ENCODE measurements around the gene LRRC3B. TPM values are rescaled to one million over a fixed set of nuclear protein-coding genes. Genes with fewer than 3 reads are reported as not detected.

LRRC3B gene
- total RNA-seq, 4 donors from 2014 or later, result 0.14 to 0.16 TPM; not detected in 2

- DNase-seq, result no peak
- Histone ChIP-seq H3K27me3 (peaks cover 45% of the 10 kb centered on the region), H3K27ac (no peak overlapping the region), H3K4me3 (no peak overlapping the region), H3K4me1 (peaks cover 0 to 7% (median 0%) of the 10 kb centered on the region in 4 donors), H3K36me3 (no peaks in the 10 kb centered on the region), H3K9me3 (no peaks in the 10 kb centered on the region)
- in situ Hi-C loops (cut with MboI; ENCODE audit: low pct_ligation_motif_present in 1 of 4, low pct_unique_long_range_greater_than_20kb in 1 of 4, low sequenced_read_pairs in 3 of 4), result no loop called here
- intact Hi-C loops (cut with DNase I; ENCODE audit: low total_unique reads), result no loop called here
- TF ChIP-seq POLR2A (IDR thresholded peaks at IDR 0.05) (no peak), POLR2AphosphoS5 (IDR thresholded peaks at IDR 0.05) (no peak), CTCF (IDR thresholded peaks at IDR 0.05) (no peak), EP300 (IDR thresholded peaks at IDR 0.05; ENCODE audit: low read depth) (no peak)
Measured at GRCh38 chr3:26621176-26621575, 1.4 kb upstream of the LRRC3B start.

GRCh38 chr3:26621906-26622620 is 509 bp upstream of the LRRC3B start:
- no peaks in the 10 kb centered on the region for H3K36me3 ChIP-seq
- H3K27me3 ChIP-seq, result peaks cover 45% of the 10 kb centered on the region
- no peak overlapping the region for H3K27ac ChIP-seq
- intact Hi-C loops (cut with DNase I; ENCODE audit: low total_unique reads) (no loop called here), in situ Hi-C loops (cut with MboI; ENCODE audit: low pct_ligation_motif_present in 1 of 4, low pct_unique_long_range_greater_than_20kb in 1 of 4, low sequenced_read_pairs in 3 of 4) (no loop called here)
- WGBS, 2 donors (ENCODE audit: low coverage in 1 of 2), result 37 to 39% methylated on average over 16 to 25 of the region's 25 CpGs
- peak overlapping the region in 3 of 4 donors; percentile 22 to 46 (median 26) for H3K4me3 ChIP-seq
- no peaks in the 10 kb centered on the region for H3K9me3 ChIP-seq
- H3K4me1 ChIP-seq, result peaks cover 0 to 7% (median 0%) of the 10 kb centered on the region in 4 donors
- DNase-seq, result no peak
- no peak for TF ChIP-seq EP300 (IDR thresholded peaks at IDR 0.05; ENCODE audit: low read depth)
- no peak for TF ChIP-seq POLR2A (IDR thresholded peaks at IDR 0.05)
- TF ChIP-seq POLR2AphosphoS5 (IDR thresholded peaks at IDR 0.05), result no peak
- TF ChIP-seq CTCF (IDR thresholded peaks at IDR 0.05), result no peak

GRCh38 chr3:26623419-26624208 is 1.0 kb downstream of the LRRC3B start:
- no peak for DNase-seq
- Histone ChIP-seq H3K4me3 (peak overlapping the region in 2 of 4 donors; percentile 26 to 46), H3K27ac (no peak overlapping the region), H3K9me3 (no peaks in the 10 kb centered on the region), H3K27me3 (peaks cover 45% of the 10 kb centered on the region), H3K4me1 (peaks cover 0 to 7% (median 0%) of the 10 kb centered on the region in 4 donors), H3K36me3 (no peaks in the 10 kb centered on the region)
- in situ Hi-C loops (cut with MboI; ENCODE audit: low pct_ligation_motif_present in 1 of 4, low pct_unique_long_range_greater_than_20kb in 1 of 4, low sequenced_read_pairs in 3 of 4), result no loop called here
- WGBS, 2 donors (ENCODE audit: low coverage in 1 of 2), result 0 to 10% methylated on average over 3 to 33 of the region's 33 CpGs
- intact Hi-C loops (cut with DNase I; ENCODE audit: low total_unique reads), result loop anchor here (1.0 kb wide), 1 partner anchor 25 kb away; no protein-coding TSS in a partner anchor
- TF ChIP-seq CTCF (IDR thresholded peaks at IDR 0.05) (no peak), POLR2A (IDR thresholded peaks at IDR 0.05) (no peak), POLR2AphosphoS5 (IDR thresholded peaks at IDR 0.05) (no peak), EP300 (IDR thresholded peaks at IDR 0.05; ENCODE audit: low read depth) (no peak)

- peaks cover 0 to 7% (median 0%) of the 10 kb centered on the region in 4 donors for H3K4me1 ChIP-seq
- no peak for DNase-seq
- H3K27me3 ChIP-seq, result peaks cover 45% of the 10 kb centered on the region
- TF ChIP-seq POLR2A (IDR thresholded peaks at IDR 0.05) (no peak), EP300 (IDR thresholded peaks at IDR 0.05; ENCODE audit: low read depth) (no peak), POLR2AphosphoS5 (IDR thresholded peaks at IDR 0.05) (no peak), CTCF (IDR thresholded peaks at IDR 0.05) (no peak)
- intact Hi-C loops (cut with DNase I; ENCODE audit: low total_unique reads), result loop anchor here (1.0 kb wide), 1 partner anchor 24 kb away; no protein-coding TSS in a partner anchor
- no peak overlapping the region for H3K27ac ChIP-seq
- H3K9me3 ChIP-seq, result no peaks in the 10 kb centered on the region
- H3K36me3 ChIP-seq, result no peaks in the 10 kb centered on the region
- peak overlapping the region in 1 of 4 donors; percentile 46 for H3K4me3 ChIP-seq
- WGBS, 2 donors (ENCODE audit: low coverage in 1 of 2), result 18% methylated on average over 28 of the region's 28 CpGs; no CpG with 5 or more reads in 1 of the 2 donors
- in situ Hi-C loops (cut with MboI; ENCODE audit: low pct_ligation_motif_present in 1 of 4, low pct_unique_long_range_greater_than_20kb in 1 of 4, low sequenced_read_pairs in 3 of 4), result no loop called here
Measured at GRCh38 chr3:26624209-26624765, 1.7 kb downstream of the LRRC3B start.
